Gastroesophageal sphincter (tissue), 3 donors: Measurements from ENCODE around the gene MRGPRG.

Experiments
- POLR2AphosphoS5 ChIP-seq: sonication (generic); formaldehyde crosslinking; IDR thresholded peaks from one replicate; pipeline ENCODE4 v1.6.1; 2017; ENCODE audit warnings: antibody characterized with exemption
- TF ChIP-seq, protein P1 (sequence below), 4 experiments: fragments of 200-600 bp in 2 of 4; fragments of 450-650 bp in 2 of 4; sonication (generic) in 1 of 4; IDR thresholded peaks; one replicate each; pipeline ENCODE4 v1.5.1; 2017 to 2019; ENCODE audit warnings: antibody characterized with exemption in 4 of 4, mild to moderate bottlenecking in 2 of 4, moderate library complexity in 2 of 4

DNA sequence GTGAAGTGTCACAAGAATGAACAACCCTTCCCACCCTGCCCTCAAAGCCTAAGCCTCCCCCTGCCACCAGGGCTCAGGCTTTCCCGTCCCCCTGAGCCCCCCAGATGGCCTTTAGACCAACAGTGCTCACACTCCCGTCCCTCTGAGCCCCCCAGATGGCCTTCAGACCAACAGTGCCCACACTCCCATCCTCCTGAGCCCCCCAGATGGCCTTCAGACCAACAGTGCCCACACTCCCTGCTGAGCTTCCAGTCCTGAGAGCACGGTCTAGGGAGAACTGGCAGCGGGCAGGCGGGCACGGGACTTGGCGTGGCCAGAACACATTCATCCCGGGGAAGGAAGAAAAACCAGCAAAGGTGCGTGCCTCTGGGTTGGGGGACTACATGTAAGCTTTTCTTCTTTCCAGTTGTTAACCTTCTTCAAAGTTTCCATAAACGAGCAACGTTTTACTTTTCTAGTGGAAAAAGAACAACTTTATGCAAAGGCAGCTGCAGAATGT, 2.5 kb downstream of the MRGPRG start:
- TF ChIP-seq, protein P1, sequence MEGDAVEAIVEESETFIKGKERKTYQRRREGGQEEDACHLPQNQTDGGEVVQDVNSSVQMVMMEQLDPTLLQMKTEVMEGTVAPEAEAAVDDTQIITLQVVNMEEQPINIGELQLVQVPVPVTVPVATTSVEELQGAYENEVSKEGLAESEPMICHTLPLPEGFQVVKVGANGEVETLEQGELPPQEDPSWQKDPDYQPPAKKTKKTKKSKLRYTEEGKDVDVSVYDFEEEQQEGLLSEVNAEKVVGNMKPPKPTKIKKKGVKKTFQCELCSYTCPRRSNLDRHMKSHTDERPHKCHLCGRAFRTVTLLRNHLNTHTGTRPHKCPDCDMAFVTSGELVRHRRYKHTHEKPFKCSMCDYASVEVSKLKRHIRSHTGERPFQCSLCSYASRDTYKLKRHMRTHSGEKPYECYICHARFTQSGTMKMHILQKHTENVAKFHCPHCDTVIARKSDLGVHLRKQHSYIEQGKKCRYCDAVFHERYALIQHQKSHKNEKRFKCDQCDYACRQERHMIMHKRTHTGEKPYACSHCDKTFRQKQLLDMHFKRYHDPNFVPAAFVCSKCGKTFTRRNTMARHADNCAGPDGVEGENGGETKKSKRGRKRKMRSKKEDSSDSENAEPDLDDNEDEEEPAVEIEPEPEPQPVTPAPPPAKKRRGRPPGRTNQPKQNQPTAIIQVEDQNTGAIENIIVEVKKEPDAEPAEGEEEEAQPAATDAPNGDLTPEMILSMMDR (IDR thresholded peaks at IDR 0.05): no peak
- no peak for TF ChIP-seq POLR2AphosphoS5
